Measurements from ENCODE around the gene RFC4.

- TF ChIP-seq CTCF (IDR thresholded peaks at IDR 0.05) (no peak), POLR2A (IDR thresholded peaks at IDR 0.05) (no peak)
Observed at GRCh38 chr3:186754871-186755270, 51.4 kb downstream of the RFC4 start.

All from thyroid gland (tissue), 4 donors.